ENCODE measurements around the gene B2M.

B2M gene

GRCh38 chr15:44711096-44711742 lies at the start of gene B2M, which contains the start of gene PATL2:
TSS of gene B2M (plus strand) at chr15:44711517. CDS start at chr15:44711547, 30 bp downstream.
TSS of gene PATL2 (minus strand) at chr15:44711323. CDS start at chr15:44676490, 34,833 bp downstream.
- in situ Hi-C loops (cut with MboI; ENCODE audit: low pct_unique_long_range_greater_than_20kb, low sequenced_read_pairs, unreplicated experiment), result loop anchor here (5.0 kb wide), 1 partner anchor 44 kb away; no protein-coding TSS in a partner anchor
- TF ChIP-seq CTCF (IDR thresholded peaks at IDR 0.05; ENCODE audit: extremely low read depth, insufficient read depth, missing control alignments), result no peak
- DNase-seq (ENCODE audit: low spot score), result peak; percentile 90

DNA sequence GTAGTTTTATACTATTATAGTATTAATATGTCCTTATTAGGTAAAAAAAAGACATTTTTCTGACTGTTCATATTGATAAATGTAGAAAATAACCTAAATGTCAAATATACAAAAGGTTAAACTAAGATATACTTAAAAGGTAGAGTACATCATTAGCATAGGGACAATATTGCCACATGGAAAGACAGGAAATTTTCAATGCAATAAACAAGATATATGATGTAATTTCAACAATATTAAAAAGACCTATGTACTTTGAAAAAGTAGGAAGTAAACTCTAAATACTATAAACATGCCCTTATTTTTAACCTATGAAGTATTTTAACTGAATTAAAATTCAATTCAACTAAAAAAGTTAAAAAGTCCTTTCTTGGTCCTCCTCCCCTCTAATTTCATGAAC lies 49.7 kb upstream of the B2M start:
- DNase-seq (ENCODE audit: low spot score), result no peak
- in situ Hi-C loops (cut with MboI; ENCODE audit: low pct_unique_long_range_greater_than_20kb, low sequenced_read_pairs, unreplicated experiment), result no loop called here
- TF ChIP-seq CTCF (IDR thresholded peaks at IDR 0.05; ENCODE audit: extremely low read depth, insufficient read depth, missing control alignments), result no peak

GRCh38 chr15:44662478-44663409 lies 48.6 kb upstream of the B2M start:
- in situ Hi-C loops (cut with MboI; ENCODE audit: low pct_unique_long_range_greater_than_20kb, low sequenced_read_pairs, unreplicated experiment), result no loop called here
- peak; percentile 62 for DNase-seq (ENCODE audit: low spot score)
- no peak for TF ChIP-seq CTCF (IDR thresholded peaks at IDR 0.05; ENCODE audit: extremely low read depth, insufficient read depth, missing control alignments)

- DNase-seq (ENCODE audit: low spot score), result peak; percentile 89
- in situ Hi-C loops (cut with MboI; ENCODE audit: low pct_unique_long_range_greater_than_20kb, low sequenced_read_pairs, unreplicated experiment), result no loop called here
- peak; percentile 92 for TF ChIP-seq CTCF (IDR thresholded peaks at IDR 0.05; ENCODE audit: extremely low read depth, insufficient read depth, missing control alignments)
These were observed 47.7 kb upstream of the B2M start, which contains the start of gene SPG11 for GRCh38 chr15:44663410-44664308. TSS of gene SPG11 (minus strand) at chr15:44663662. CDS start at chr15:44663647, 15 bp downstream.

DNA sequence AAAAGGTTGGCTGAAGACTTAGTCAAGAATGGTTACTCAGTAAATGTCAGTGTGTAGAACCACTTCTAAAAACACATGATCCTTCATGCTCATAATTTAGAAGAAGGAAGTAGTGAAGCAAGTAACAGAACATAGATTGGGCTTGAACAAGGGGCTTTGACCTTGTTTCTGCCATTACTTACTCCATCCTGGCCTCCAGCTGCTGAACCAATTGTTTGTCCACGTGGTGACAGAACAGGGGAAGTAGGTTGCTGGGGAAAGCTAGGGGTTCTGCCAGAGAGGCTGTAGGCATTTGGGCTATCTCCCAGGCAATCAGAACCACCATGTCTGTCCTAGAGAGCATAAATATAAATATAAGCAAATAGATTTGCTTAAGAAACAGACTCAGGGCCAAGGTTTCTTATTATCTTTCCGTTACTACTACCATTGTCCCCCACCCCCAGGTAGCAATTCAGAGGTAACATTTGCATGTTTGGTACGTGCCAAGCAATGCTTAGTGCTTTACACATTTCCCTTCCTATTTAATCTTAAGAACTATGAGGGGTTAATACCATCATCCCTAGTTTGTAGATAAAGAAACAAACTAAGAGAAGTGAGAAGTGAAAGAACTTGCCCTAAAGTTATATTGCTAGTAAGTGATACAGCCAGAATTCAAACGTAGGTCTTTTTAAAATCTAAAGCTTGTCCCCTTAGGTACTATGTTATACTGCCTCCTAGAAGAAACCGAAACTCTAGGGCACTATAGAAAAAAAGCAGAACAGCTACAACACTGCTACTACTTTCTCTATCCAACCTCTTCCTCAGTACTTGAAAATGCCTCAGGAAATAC lies 44.9 kb upstream of the B2M start:
- no peak for TF ChIP-seq CTCF (IDR thresholded peaks at IDR 0.05; ENCODE audit: extremely low read depth, insufficient read depth, missing control alignments)
- DNase-seq (ENCODE audit: low spot score), result peak; percentile 25
- in situ Hi-C loops (cut with MboI; ENCODE audit: low pct_unique_long_range_greater_than_20kb, low sequenced_read_pairs, unreplicated experiment), result loop anchor here (5.0 kb wide), 1 partner anchor 46 kb away; the partner anchor contains the start of genes B2M and PATL2

Measured in GM13977 (cell line).